Measurements from ENCODE around the gene TELO2.

The TELO2 gene

GRCh38 chr16:1492923-1493745, at the start of gene TELO2:
TELO2 (plus strand) TSS chr16:1493360; CDS start chr16:1494282, 922 bp downstream.
- peak; percentile 80 for DNase-seq (ENCODE audit: low read depth)

DNA sequence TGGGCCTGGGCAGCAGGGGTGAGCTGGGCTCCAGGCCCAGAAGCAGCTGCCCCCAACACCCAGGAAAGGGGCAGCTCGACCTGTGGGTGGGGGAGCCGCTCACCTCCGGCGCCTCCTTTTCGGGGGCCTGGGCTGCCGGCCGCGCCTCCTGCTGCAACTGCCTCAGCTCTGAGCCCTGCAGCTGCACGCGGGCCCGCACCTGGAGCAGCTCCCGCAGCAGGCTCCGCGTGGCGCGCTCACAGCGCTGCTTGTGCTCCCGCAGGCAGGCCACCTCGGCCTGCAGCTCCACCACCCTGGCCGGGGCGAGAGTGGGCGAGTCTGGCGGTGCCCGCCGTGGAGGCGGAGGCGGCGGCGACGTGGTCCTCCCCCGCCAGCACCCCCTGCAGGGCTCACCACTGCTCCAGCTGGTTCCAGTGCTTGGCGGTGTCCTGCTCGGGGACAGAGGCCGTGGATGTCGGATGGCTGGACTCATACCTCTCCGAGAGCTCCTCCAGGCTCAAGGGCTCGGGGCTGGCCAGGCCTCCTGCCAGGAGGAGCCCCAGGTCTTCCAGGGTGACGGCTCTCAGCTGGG, 49.7 kb upstream of the TELO2 start:
- no peak for DNase-seq (ENCODE audit: low read depth)

DNA sequence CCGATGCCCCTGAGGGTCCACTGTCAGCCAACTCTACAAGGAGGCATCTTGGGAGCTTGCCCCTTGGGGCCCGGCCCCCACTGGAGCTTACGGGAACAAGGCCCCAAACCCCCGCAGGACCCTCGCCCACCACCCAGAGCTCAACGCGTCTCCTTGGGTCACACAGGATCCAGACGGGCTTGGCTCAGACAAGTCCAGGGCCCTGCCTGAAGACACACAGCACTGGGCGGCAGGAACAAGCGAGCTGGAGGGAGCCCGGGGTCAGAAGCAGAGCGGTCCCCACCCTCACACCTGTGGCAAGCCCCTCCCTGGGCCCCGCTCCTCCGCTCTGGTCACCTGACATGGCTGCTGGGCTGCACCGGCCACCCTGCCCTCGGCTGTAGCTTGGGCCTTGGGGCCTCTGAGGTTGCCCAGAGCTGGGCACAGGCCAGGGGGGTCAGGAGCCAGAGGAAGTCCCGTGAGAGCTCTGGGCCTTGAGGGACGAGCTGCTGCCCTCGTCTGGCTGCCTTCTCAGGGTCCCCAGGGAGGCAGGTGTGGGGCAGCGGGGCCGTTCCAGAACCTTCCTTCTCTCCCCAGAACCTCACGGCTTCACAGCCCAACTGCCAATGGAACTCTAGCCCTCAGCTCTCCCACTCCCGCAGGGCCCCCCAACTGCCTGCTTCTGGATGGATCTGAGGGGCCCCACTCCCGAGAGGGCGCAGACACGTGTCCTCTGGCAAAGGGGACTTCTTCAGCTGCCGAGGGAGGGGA, 49.0 kb upstream of the TELO2 start, which contains the start of gene CCDC154:
Gene CCDC154 (minus strand): TSS at position 577 of the 750 bp plus-strand sequence. CDS start 234 bp downstream, at position 343.
- DNase-seq (ENCODE audit: low read depth): no peak

GRCh38 chr16:1444730-1445517, 48.2 kb upstream of the TELO2 start:
- DNase-seq (ENCODE audit: low read depth): no peak

DNA sequence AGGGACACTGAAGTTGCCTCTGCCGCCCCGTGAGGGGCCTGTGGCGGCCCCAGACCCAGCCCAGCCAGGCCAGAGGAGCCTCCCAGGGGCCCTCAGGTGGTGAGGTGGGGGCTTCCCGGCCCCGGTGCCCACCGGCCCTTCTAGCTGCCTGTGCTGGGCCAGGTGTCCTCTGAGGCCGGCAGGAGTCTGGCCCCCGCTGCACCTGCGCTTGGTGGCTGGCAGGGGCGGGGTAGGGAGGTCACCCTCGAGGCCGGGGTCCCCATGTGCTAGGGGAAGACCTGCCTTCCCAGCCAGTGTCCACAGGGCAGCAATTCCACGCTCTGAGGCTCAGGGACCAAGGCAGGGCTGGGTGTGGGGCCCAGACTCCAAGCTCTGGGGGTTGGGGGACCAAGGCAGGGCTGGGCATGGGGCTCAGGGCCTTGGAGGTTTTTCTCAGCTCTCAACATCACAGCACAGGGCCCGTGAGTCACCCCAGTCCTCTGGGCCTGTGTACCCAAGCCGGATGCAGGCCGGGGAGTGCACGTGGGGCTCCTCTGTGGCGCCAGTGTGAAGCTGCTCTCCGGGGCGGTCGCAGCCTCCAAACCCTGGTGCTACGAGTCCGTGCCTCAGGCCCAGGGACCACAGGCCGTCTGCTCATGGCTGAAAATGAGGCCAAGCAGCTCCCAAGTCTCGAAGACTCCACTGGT, 47.5 kb upstream of the TELO2 start:
- DNase-seq (ENCODE audit: low read depth): no peak

DNA sequence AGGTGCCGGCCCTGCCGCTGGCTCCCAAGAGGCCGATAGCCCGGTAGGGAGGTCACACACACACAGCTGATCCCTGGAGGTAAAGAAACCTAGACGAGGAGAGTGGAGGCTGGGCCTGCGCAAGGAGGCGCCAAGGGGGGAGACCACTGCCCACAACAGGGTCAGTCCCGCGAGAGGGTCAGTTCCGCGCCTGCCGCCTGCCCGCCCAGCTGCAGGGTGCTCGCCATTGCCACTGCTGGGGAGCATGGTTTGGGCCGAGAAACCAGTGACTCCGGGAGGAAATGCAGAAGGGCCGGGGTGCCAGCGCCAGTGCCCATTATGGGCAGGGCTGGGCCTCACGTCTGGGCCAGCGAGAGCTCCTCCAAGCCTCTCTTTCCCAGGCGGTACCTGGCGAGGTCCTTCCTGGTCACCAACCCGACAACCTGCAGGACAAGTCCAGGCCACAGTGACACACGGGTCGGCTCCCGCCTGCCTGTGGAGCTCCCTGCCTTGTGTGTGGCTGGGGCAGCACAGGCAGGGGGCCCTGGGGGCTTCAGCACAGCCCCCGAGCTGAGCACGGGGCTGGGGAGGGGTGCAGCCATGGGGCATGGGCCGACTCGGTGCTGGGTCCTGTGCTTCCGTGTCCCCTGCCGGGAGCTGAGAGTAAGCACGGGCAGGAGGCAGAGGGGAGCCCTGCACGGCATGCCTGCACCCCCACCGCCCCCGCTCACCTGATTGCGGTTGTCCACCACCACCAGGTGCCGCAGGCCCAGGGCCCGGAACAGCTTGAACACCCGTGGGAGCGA, 46.7 kb upstream of the TELO2 start:
- DNase-seq (ENCODE audit: low read depth): no peak

- DNase-seq (ENCODE audit: low read depth): no peak
Measured at GRCh38 chr16:1447965-1448364, 45.2 kb upstream of the TELO2 start.

GRCh38 chr16:1448536-1449116, 44.5 kb upstream of the TELO2 start:
- no peak for DNase-seq (ENCODE audit: low read depth)

- DNase-seq (ENCODE audit: low read depth): no peak
Measured at GRCh38 chr16:1449201-1449788, 43.9 kb upstream of the TELO2 start.

DNA sequence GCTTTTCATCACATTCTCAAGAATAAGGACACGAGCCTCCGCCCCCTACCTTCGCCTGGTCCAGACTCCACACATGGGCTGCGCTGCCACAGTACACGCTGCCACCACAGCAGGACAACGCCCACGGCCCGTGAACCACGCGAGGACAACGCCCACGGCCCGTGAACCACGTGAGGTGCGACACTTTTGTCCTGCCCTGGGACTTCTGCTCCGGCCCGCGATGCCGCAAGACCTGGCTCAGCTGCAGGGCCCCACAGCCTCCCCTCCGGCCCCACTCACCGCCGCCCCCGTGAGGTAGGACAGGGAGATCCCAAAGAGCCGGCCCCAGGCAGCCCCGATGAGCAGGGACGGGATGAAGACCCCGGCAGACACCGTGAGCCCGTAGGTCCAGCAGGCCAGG, 42.9 kb upstream of the TELO2 start:
- DNase-seq (ENCODE audit: low read depth): no peak

- DNase-seq (ENCODE audit: low read depth): no peak
Measured at GRCh38 chr16:1450841-1451240, 42.3 kb upstream of the TELO2 start.

DNA sequence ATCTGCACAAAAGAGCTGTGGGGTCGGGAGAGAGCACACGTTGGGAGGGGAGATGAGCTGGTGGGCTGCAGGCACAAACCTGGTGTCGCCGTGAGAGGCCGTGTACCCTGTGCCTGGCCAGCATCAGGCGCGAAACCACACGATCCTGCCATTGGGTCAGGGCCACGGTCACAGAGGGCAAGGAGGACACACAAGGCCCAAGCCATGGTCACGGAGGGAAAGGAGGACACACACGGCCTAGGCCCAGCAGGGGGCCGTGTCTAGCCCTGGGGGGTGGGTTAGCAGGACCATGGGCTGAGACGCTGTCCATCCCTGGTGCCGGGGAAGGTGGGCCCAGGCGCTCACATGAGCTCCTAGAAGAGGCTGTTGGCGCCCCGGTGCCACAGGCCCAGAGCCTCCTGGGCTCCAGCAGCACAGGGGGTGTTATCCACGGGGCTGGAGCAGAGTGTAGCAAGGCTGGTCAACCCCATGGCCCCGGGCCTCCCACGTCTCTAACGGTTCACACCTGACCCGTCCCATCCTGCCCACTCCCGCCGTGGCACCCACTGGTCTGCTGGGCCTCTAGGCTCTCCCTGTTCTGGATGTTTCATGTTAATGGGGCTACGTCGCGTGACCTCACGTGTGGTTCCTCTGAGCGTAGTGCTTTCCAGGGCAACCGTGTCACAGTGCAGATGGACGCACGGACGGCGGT, 41.3 kb upstream of the TELO2 start:
- DNase-seq (ENCODE audit: low read depth): no peak

GRCh38 chr16:1452530-1452929, 40.6 kb upstream of the TELO2 start:
- no peak for DNase-seq (ENCODE audit: low read depth)

- DNase-seq (ENCODE audit: low read depth): no peak
Measured at GRCh38 chr16:1453316-1453715, 39.8 kb upstream of the TELO2 start.

- no peak for DNase-seq (ENCODE audit: low read depth)
Measured at GRCh38 chr16:1454561-1454960, 38.6 kb upstream of the TELO2 start.

DNA sequence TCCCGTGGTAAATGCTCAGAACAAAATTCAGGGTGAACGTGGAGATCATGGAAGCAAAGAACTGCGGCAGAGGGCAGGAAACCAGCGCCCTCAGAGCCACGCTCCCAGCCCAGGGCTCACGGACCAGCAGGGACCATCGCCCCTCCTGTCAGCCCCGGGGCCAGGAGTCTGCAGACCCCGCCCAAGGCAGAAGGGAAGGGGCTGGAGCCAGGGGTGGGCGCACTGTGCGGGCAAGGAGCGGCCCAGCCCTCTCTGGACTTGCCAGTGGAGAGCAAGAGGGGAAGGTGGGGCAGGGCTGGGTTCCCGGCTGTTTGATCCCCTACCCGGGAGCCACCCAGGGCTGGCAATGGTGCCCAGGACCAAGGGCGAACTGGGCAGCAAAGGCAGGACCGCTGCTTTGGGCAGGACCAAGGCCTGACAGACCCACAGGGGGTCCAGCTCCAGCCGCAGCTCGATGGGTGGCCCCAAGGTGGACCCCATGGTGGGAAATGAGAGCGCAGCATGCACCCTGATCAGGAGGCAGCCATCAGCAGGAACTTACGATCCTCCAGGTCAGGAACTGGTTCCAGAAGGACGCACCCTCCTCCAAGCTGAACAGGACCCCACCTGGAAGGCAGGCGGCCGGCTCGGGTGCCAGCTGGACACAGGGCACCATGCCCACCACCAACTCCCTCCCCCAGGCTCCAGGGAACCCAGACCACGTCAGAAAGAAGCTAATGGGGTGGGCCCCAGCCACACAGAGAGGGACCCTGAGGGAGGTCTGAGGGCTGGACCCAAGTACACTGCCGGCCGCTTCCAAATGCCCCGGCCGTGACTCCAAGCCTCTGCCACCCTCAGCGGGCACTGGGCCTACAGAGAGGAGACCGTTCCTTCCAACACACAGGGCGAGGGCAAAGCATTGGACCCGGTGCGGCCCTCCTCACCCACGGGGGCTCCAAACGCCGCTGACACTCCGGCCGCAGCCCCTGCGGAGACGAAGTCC, 37.7 kb upstream of the TELO2 start:
- DNase-seq (ENCODE audit: low read depth): no peak

GRCh38 chr16:1456951-1457350, 36.2 kb upstream of the TELO2 start:
- DNase-seq (ENCODE audit: low read depth): no peak

Measured in activated T-cell treated with anti-CD3 and anti-CD28 coated beads for 24 hours (primary cell).